Fibroblast of pulmonary artery (primary cell): ENCODE data around the gene NLRP3.

Experiments
- DNase-seq: peaks from one replicate; pipeline ENCODE4 v3.0.0-alpha.2; 2010; ENCODE audit warnings: low read depth
- H3K4me3 ChIP-seq: replicated peaks from 2 replicates; pipeline ENCODE4 v1.5.1; 2011; ENCODE audit warnings: low read depth, mild to moderate bottlenecking, control low read depth, low read length, moderate library complexity
- TF ChIP-seq, protein P1 (sequence below): IDR thresholded peaks from 2 replicates; pipeline ENCODE4 v1.5.1; 2011; ENCODE audit warnings: mild to moderate bottlenecking, control low read depth, low read length, inconsistent platforms; ENCODE audit errors: missing control alignments

NLRP3 gene

DNA sequence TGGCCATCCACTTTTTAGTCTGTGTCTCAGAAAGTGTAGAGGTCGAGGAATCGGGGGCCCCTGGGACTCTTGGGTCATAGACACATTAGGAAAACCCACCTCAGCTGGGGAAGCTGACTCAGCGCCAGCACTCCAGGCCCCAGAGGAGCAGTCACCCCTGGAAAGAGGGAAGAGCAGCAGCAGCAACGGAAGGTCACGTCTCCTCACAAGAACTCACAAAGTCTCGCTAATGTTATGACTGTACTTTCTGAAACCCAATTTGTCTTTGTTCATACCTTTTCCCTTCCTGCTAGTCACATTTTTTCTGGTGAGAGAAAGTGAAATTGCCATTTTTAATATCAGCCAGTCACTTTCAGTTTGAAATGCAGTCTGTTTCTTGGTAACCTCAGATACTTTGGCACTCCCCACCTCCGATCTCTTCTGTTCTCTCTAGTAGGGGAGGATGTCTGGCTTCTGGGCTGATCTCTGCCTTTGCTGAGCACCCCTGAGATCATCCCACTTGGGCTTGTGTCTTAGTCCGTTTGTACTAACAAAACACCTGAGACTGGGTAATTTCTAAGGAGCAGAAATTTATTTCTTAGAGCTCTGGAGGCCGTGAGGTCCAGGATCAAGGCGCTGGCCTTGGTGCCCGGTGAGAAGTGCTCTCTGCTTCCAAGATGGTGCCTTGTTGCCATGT is 6.0 kb upstream of the NLRP3 start:
- TF ChIP-seq, protein P1, sequence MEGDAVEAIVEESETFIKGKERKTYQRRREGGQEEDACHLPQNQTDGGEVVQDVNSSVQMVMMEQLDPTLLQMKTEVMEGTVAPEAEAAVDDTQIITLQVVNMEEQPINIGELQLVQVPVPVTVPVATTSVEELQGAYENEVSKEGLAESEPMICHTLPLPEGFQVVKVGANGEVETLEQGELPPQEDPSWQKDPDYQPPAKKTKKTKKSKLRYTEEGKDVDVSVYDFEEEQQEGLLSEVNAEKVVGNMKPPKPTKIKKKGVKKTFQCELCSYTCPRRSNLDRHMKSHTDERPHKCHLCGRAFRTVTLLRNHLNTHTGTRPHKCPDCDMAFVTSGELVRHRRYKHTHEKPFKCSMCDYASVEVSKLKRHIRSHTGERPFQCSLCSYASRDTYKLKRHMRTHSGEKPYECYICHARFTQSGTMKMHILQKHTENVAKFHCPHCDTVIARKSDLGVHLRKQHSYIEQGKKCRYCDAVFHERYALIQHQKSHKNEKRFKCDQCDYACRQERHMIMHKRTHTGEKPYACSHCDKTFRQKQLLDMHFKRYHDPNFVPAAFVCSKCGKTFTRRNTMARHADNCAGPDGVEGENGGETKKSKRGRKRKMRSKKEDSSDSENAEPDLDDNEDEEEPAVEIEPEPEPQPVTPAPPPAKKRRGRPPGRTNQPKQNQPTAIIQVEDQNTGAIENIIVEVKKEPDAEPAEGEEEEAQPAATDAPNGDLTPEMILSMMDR = no peak
- no peak for DNase-seq
- H3K4me3 ChIP-seq = no peak overlapping the region

DNA sequence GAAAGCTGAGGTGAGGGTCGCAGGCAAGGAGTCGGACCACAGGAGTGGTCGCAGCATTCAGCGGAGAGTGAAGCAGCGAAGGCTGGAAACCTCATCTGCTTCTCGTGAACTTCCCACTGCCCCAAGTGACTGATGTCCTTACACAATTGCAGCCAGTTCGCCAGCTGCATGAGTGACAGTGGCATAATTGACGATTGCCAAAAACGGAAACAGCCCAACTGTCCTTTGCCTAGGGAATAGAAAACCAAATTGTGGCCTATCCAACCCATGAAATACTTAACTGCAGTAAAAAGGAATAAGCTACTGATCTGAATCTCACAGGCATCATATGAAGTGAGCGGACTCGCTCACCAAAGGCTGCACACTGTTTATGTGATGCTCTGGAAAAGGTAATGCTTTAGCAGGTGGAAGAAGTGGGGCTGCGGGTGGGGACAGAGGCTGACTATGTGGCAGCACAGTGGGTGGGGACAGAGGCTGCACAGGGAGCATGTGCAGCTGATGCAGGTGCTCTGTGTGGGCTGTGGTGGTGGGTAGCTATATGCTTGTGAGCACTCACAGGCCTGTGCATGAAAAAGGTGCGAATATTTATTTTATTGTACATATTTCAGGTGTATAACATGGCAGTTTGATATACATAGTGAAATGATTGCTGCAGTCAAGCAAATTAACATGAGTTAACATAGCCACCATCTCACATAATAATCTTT is 4.2 kb upstream of the NLRP3 start:
- no peak for DNase-seq
- TF ChIP-seq, protein P1 = no peak
- H3K4me3 ChIP-seq = no peak overlapping the region

DNA sequence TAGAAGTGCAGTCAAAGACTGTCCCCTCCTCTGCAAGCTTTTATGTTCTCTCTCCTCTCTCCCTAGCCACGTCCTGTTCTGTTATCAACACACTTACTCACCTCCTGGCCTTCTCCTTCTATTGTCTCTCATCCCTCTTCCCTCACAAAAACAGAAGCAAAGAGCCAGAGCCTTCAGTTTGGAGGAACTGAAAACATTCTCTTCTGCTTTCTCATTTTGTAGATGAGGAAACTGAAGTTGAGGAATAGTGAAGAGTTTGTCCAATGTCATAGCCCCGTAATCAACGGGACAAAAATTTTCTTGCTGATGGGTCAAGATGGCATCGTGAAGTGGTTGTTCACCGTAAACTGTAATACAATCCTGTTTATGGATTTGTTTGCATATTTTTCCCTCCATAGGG is 1.9 kb downstream of the NLRP3 start:
- H3K4me3 ChIP-seq = no peak overlapping the region
- no peak for DNase-seq
- TF ChIP-seq, protein P1 = no peak

DNA sequence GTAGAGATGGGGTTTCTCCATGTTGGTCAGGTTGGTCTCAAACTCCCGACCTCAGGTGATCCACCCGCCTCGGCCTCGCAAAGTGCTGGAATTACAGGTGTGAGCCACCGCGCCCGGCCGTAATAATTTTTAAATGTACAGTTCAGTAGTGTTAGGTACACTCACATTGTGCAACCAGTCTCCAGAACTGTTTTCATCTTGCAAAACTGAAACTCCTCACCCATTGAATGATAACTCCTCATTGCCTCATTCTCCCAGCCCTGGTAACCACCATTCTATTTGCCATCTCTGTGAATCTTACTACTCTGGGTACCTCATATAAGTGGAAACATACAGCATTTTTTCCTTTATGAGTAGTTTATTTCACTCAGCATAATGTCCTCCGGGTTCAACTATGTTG is 3.4 kb downstream of the NLRP3 start:
- H3K4me3 ChIP-seq = no peak overlapping the region
- no peak for DNase-seq
- TF ChIP-seq, protein P1 = no peak

DNA sequence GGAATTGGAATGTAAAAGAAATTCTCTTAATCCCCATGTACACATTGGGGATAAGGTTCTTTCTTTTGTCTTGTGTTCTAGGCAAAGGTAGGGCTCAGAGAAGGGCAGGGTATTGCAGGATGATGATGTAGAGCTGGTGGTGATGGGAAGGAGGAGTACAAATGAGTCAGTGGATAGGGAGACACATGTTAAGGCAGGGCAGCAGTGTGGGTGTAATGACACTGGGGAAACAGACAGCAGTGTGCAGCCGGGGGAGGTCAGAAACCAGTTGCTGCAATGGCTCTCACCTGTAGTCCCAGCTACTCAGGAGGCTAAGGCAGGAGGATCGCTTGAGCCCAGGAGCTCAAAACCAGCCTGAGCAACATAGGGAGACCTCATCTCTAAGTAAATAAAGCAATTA is 5.1 kb downstream of the NLRP3 start:
- TF ChIP-seq, protein P1 = no peak
- DNase-seq = no peak
- H3K4me3 ChIP-seq = no peak overlapping the region

DNA sequence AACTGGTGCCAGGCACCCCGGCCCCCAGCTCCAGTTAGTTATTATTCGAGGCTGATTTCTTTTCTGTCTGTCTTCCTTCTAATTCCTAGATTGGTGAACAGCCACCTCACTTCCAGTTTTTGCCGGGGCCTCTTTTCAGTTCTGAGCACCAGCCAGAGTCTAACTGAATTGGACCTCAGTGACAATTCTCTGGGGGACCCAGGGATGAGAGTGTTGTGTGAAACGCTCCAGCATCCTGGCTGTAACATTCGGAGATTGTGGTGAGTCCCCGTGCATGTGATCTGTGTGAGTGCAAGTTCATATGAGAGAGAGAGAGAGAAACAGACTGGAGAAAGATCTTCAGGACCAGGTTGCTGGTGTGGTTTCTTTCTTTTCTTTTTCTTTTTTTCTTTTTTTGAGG is 13.5 kb downstream of the NLRP3 start:
- H3K4me3 ChIP-seq = no peak overlapping the region
- TF ChIP-seq, protein P1 = no peak
- no peak for DNase-seq

DNA sequence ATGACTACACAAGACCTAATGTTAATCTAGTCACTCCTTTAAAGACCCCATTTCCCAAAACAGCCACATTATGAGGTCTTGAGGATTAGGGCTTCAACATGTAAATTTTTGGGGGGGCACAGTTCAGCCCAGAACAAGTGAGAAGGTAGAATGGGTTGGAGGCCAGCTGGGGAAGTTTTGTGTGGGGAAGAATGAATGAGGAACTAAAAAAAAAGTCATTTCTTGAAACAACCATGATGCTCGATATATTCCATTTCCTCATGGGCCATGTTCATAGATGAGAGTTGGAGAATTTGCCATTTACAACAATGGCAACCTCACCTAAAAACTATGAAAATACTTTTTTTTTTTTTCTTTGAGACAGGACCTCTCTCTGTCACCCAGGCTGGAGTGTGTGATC is 14.5 kb downstream of the NLRP3 start:
- TF ChIP-seq, protein P1 = no peak
- no peak for DNase-seq
- no peak overlapping the region for H3K4me3 ChIP-seq
